HG03103 (cell line): ENCODE measurements around the gene IVD.

Source experiments
- ATAC-seq: cut with Tn5 transposase; IDR thresholded peaks from one replicate; pipeline ENCODE4 v1.9.1; 2021; ENCODE audit warnings: low read depth; ENCODE audit not compliant: unreplicated experiment

The IVD gene

DNA sequence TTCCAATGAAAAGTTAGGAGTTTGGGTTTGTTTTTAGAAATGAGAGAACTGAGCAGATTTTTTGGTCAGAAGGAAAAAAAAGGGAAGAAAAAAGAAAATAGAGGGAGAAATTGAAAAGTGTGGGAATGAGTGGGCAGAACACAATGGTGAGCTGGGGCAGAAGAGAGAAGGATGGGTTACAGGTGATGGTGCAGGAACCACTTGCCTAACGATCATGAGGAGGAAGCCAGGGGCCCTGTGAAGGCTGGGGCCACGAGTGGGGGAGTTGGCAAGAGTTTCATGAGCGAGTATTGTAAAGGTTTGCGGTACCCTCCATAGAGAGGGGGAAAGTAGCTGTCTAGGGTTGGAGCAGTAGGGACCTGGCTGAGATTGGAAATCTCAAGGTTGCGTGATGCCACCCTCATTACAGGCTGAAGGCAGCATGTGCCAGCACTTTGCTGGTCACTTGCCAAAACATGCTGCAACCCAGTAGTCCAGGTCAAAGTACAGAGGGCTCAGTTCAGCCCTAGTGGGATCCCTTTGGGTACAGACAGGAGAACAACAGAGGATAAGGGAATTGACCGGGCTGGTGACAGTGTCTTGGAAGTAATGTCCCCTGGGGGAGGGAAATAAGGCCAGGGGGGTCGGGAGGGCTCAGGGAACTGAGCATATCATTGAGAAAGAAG lies 6.6 kb downstream of the IVD start:
- no peak for ATAC-seq

DNA sequence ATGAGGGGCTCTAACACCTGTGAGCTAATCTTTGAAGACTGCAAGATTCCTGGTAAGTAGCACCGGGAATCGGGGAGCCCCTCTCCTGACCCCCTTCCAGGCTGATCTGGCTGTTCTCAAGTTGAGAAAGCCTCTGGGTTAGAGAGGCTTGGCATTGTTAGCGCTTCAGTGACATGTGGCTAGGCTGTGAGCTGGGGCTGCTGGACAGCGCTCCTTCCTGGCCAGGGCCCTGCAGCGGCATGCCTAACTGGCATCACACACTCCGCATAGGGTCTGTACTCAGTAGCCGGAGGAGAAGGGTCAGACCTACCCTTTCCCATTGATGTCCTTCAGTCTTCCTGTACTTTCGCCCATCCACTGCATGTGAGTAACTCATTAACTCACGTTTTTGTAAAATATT lies 7.4 kb downstream of the IVD start:
- no peak for ATAC-seq

DNA sequence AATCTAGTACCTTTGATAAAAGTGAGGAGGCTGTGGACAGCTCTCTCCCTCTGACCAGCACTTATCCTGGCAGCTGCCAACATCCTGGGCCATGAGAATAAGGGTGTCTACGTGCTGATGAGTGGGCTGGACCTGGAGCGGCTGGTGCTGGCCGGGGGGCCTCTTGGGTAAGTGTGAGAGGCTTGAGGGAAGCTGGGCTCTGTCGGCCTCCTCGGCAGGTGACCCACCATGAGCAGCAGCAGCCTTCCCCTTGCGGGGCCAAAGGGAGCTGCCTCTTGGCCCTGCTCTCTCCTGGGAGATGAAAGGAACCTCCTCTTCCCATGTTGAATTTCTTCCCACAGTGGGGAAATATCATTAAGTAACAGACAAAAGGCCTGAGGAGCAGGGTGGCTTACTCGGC lies 9.2 kb downstream of the IVD start:
- ATAC-seq: no peak

DNA sequence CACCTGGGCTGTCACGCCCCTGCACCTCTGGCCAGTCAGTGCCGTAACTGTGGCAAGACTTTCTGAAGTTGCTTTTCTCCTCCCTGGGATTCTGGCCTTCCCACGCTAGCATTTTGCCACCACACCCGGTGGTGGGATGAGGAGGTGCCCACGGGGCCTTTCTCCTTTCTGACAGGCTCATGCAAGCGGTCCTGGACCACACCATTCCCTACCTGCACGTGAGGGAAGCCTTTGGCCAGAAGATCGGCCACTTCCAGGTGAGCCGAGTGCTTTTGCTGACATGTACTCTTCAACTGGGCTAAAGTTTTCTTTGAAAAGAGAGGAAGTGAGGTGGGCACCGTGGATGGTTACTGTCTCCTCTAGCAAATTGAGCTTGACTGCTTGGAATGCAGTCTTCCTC lies 9.6 kb downstream of the IVD start:
- ATAC-seq: no peak

DNA sequence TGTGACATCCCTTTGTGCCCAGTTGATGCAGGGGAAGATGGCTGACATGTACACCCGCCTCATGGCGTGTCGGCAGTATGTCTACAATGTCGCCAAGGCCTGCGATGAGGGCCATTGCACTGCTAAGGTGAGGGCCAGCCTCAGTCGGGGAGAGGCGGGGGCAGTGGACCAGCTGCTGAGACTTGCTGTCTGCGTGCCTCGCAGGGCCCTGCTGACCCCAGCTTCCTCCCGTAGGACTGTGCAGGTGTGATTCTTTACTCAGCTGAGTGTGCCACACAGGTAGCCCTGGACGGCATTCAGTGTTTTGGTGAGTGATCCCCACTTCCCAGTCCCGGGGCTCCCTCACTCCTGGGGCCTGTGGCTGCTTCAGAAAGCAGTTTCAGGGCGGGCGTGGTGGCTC lies 10.5 kb downstream of the IVD start:
- ATAC-seq: no peak

DNA sequence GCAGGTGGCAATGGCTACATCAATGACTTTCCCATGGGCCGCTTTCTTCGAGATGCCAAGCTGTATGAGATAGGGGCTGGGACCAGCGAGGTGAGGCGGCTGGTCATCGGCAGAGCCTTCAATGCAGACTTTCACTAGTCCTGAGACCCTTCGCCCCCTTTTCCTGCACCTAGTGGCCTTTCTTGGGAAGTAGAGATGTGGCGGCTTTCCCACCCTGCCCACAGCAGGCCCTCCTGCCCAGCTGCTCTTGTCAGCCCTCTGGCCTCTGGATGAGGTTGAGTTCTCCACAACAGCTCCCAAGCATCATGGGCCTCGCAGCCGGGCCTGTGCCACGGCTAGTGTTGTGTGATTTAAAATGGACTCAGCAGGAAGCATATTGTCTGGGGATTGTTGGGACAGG lies 12.5 kb downstream of the IVD start:
- no peak for ATAC-seq

DNA sequence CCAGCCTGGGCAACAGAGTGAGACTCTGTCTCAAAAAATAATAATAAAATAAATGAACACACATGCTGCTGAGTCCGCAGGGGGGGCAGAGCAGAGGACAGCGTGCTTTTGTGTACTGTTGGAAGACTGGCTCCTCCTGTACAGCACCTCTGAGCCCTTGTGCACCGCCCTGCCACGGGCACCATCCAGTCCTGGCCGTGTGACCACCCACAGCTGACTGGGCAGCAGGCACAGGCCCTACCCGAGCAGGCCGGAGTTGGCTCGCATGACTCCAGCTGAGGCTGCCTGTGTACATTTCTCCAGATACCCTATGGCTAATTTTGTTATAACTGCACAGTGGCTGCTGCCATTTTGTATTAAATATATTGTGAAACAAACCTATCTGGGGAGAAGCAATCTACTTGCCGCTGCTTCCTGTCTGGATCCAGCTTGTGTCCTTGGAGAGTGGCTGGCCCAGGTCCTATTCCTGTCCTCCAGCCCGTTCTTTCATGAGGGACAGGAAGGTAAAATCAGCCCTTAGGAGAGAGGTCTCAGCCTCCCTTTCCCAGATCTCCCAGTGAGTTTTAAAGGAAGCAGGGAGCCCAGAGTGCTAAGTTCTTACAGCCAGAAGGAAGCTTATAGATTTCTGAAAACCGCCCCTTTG lies 14.6 kb downstream of the IVD start:
- no peak for ATAC-seq

DNA sequence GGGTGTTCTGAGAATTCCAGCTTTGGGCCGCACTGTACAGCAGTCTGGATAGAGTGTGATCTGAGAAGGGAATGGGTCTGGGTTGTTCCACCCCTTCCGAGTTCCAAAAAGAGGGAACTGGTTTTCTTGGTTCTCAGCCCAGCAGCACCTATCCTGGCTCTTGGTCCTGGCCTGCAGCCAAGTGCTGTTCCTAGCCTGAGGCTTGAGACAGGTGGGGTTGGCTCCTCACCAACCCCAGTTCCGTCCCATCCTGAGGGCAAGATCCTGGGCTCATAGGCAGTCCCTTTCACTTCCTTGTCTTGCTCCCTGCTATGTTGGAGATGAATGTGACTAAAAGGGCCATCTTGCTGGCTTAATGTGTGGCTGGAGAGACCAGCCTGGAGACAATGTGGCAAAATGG lies 15.2 kb downstream of the IVD start:
- no peak for ATAC-seq

- ATAC-seq: no peak
Observed at GRCh38 chr15:40421246-40422157, 15.9 kb downstream of the IVD start.

DNA sequence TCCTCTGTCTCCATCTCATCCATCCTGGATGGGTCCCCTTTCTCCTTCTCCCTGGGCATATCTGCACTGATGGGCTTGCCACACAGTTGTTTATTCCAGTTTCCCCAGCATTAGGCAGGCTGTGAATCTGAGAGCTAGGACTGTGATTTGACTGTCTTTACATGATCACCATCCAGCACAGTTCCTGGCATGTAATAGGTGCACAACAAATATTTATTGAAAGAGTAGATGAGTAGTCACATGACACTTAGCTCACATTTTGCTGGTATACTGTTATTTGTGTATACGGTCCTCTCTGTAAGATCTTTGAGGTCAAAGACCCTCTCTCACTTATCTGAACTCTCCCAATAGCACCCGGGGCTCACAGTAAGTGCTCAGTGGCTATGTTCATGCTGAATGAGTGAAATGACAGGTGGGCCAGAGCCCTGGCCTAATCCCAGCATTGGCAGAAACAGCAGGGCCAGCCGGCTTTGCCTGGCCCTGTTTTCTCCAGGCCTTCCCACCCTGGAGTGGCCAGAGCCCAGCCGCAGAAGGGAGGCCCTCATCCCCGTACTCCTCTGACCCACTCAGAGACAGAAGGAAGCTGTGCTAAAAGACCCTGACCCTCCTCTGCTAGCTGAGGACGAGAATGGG lies 19.0 kb downstream of the IVD start:
- no peak for ATAC-seq

GRCh38 chr15:40425681-40426080 lies 20.1 kb downstream of the IVD start:
- no peak for ATAC-seq

- ATAC-seq: no peak
Observed at GRCh38 chr15:40427188-40427587, 21.6 kb downstream of the IVD start.

GRCh38 chr15:40428185-40428584 lies 22.6 kb downstream of the IVD start:
- ATAC-seq: no peak

DNA sequence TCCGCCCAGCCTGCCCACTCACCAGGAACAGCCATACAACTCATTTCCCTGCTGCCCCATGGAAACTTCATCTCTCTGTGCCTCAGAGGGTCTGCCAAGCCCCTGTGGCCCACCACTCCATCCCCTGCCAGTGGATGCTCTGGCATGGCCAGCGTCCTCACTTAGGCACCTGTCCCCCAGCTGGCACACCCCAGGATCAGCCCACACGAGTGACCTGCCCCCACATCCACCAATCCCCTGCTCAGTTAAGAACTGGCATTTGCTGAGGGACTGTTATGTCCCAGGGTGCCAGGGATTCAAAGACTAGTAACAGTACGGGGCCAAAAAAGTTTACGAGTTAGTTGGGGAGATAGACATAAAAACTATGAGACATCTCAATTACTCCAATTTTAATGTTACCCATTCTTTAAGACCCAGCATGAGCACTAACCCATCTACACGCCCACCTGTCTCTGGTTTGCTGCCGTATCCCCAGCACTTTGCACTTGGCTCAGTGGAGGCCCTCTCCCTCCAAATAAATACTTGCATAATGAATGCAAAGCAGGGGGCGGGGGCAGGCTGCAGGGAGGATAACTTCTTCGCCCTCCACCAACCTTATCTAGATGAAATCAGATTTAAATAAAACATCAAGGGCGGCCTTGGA lies 23.6 kb downstream of the IVD start:
- no peak for ATAC-seq

- ATAC-seq: no peak
Observed at GRCh38 chr15:40430271-40430805, 24.7 kb downstream of the IVD start.

DNA sequence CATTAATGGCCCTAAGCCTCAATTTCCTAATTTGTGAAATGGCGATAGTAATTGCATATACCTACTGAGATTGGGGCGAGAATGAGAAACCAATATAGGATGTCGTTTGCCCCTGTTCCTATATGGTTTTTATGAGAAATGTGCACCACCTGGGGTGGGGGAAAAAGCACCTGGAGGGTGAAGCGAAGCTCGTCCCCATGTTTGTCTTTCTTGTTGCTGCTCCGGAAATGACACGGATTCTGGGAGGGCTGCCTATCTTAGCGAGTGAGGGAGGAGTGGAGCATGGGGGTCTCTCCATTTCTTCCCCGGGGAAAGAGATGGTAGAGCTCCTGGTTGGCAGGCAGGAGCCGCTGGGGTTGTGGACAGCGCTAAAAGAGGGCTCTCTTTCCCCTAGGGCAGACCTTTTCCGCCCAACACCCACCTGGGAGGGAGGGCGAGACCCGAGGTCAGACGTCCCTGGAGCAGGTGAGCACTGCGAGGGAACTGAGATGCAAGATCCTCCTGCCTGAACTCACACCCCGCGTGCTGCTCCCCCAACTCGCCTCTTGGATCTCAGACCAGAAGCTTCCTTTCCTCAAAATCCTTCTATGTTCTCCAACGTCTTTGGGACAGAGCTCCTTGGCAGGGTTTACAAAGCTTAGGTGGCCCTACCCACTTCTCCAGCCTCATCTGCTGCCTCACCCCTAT lies 29.6 kb downstream of the IVD start:
- ATAC-seq: no peak

- no peak for ATAC-seq
Observed at GRCh38 chr15:40435710-40436089, 30.1 kb downstream of the IVD start.

DNA sequence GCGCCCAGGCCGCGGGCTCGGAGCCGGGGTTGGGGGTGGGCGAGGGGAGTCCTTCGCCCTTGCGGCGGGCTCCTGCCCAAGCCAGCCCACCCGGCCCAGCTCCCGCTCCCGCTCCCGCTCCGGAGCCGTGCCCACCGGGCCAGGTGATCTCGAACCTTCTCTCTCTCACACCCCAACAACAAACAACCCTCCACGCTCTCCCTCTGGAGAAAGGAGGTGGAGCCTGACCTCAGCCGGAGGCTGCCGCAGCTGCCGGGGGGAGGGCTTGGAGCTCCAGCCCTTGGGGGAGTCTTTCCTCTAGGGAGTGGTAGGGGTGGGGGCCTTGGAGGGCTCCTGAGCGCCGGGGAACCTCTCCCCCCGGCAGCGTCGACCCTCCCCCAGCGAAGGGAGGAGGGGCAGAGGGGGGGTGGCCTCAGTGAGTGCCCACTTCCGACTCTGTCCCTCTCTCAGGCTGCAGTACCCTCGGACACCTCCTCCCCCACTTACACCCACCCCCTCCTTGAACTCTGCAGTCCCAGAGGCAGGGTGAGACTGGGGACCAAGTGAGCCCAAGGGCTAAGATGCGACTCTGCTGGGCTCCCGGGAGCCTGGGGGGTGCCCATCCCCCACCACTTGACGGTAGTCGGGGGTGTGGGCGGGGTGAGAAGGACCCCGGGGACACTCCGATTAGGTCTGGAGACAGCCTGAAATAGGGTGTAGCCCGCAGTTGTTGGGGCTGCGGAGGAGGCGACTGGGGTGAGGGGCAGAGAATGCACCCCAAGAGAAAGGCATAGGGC lies 30.7 kb downstream of the IVD start:
- no peak for ATAC-seq
